Measurements from ENCODE around the gene DNAH17.

Gene DNAH17

DNA sequence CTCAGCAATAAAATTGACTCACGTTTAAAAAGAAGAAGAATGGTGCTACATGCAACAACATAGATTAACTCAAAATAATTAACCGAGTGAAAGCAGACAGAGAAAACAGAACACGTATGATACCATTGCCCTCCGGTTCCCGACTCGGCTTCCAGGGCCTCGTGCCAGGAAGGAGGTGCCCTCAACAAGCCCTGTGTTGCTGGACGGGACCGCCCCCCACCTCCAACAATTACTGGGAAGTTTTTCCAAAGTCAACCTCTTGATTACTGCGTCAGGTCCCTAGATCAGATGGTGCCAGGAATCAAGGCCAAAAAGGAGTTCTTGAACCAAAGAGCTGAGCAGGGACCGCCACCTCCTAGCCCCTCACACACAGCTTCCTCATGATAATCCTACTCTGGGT is 20.4 kb downstream of the DNAH17 start:
- no peak for TF ChIP-seq ZFX (IDR thresholded peaks at IDR 0.05; ENCODE audit: borderline replicate concordance)
- TF ChIP-seq, protein P1, sequence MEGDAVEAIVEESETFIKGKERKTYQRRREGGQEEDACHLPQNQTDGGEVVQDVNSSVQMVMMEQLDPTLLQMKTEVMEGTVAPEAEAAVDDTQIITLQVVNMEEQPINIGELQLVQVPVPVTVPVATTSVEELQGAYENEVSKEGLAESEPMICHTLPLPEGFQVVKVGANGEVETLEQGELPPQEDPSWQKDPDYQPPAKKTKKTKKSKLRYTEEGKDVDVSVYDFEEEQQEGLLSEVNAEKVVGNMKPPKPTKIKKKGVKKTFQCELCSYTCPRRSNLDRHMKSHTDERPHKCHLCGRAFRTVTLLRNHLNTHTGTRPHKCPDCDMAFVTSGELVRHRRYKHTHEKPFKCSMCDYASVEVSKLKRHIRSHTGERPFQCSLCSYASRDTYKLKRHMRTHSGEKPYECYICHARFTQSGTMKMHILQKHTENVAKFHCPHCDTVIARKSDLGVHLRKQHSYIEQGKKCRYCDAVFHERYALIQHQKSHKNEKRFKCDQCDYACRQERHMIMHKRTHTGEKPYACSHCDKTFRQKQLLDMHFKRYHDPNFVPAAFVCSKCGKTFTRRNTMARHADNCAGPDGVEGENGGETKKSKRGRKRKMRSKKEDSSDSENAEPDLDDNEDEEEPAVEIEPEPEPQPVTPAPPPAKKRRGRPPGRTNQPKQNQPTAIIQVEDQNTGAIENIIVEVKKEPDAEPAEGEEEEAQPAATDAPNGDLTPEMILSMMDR (IDR thresholded peaks at IDR 0.05), result no peak
- no peak overlapping the region for H3K27ac ChIP-seq

DNA sequence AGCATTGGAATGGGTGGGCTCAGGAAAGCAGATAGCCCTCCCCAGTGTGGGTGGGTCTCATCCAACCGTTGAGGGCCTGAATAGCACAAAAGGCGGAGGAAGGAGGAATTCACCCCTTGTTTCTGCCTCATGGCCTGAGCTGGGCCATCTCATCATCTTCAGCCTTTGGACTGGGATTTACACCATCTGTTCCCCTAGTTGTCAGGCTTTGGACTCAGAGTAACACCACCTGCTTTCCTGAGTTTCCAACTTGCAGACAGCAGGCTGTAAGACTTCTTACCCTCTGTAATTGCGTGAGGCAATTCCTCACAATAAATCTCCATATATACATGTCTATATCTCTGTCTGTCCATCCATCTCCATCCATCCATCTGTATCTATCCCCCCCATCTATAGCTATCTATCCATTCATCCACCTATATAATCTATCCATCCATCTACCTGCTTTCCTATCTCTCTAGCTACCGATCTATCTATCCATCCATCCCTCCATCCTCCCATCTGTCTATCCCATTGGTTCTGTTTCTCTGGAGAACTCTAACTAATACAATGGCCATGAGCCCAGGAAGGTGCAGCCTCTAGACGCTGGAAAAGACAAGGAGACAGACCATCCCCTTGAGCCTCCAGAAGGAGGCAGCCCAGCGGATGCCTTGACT is 21.3 kb downstream of the DNAH17 start:
- H3K27ac ChIP-seq, result no peak overlapping the region
- TF ChIP-seq, protein P1 (IDR thresholded peaks at IDR 0.05), result no peak

DNA sequence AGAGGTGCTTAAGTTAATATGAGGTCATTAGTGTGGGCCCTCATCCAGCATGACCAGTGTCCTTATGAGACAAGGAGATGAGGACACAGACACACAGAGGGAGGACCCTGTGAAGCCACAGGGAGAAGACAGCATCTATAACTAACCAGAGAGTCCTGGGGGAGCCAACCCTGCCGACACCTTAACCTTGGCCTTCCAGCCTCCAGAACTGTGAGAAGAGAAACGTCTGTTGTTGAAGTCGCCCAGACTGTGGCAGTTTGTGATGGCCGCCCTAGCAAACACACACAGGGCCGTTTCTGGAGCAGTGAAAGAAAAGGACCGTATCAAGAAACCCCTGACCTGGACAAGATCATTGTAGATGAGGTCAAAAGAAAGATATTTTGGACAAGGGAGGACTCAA is 26.7 kb downstream of the DNAH17 start:
- no peak for TF ChIP-seq ZFX (IDR thresholded peaks at IDR 0.05; ENCODE audit: borderline replicate concordance)
- TF ChIP-seq, protein P1 (IDR thresholded peaks at IDR 0.05), result no peak
- no peak overlapping the region for H3K27ac ChIP-seq

DNA sequence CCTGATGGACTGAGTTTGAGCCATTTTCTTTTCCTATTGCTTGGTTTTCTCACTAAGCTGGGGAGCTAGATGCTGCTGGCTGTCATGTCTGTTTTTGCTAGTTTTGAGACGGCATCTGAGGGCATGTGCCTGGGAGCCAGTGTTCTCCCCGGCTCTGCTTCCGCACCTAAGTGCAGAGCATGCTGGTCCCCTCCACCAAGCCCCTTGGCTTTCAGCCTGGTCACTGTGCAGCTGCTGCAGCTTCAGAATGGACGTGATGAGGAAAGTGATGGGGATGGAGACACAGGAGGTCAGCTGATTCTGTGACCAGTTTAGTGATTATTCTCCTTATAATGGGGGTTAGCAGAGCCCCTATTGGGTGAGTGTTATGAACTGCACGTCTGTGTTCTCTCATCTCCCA is 28.5 kb downstream of the DNAH17 start:
- TF ChIP-seq, protein P1 (IDR thresholded peaks at IDR 0.05), result no peak
- no peak for TF ChIP-seq ZFX (IDR thresholded peaks at IDR 0.05; ENCODE audit: borderline replicate concordance)
- no peak overlapping the region for H3K27ac ChIP-seq

DNA sequence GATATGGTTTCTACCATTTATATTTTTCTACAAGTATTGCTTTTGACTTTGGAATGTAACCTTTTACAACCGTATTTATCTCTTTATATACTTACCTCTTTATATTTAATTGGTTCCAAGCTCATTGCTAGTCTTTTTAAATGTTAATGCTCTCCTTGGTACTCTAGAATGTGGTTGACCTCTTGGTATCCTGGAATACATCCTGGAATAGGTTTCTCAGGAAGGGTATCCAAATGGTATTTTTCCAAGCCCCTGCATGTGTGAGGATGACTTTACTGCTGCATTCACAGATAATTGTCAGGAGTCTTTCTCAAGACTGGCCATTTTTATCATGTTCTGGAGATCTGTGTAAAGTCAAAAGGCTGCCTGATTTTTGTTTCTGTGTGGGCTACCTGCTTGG is 30.2 kb downstream of the DNAH17 start:
- H3K27ac ChIP-seq, result no peak overlapping the region
- TF ChIP-seq, protein P1 (IDR thresholded peaks at IDR 0.05), result no peak
- no peak for TF ChIP-seq ZFX (IDR thresholded peaks at IDR 0.05; ENCODE audit: borderline replicate concordance)

DNA sequence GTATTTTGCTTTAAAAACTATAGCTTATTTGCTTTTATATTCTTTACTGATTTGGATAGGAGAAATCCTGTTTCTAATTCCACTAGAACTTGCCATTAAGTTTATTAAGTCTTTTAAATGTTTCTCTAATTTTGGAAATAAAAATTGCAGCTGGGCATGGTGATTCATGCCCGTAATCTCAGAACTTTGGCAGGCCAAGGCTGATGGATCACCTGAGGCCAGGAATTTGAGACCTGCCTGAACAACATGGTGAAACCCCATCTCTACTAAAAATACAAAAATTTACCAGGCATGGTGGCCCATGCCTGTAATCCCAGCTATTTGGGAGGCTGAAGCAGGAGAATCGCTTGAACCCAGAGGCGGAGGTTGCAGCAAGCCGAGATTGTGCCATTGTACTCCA is 30.7 kb downstream of the DNAH17 start:
- H3K27ac ChIP-seq, result no peak overlapping the region
- TF ChIP-seq, protein P1 (IDR thresholded peaks at IDR 0.05), result no peak
- no peak for TF ChIP-seq ZFX (IDR thresholded peaks at IDR 0.05; ENCODE audit: borderline replicate concordance)

DNA sequence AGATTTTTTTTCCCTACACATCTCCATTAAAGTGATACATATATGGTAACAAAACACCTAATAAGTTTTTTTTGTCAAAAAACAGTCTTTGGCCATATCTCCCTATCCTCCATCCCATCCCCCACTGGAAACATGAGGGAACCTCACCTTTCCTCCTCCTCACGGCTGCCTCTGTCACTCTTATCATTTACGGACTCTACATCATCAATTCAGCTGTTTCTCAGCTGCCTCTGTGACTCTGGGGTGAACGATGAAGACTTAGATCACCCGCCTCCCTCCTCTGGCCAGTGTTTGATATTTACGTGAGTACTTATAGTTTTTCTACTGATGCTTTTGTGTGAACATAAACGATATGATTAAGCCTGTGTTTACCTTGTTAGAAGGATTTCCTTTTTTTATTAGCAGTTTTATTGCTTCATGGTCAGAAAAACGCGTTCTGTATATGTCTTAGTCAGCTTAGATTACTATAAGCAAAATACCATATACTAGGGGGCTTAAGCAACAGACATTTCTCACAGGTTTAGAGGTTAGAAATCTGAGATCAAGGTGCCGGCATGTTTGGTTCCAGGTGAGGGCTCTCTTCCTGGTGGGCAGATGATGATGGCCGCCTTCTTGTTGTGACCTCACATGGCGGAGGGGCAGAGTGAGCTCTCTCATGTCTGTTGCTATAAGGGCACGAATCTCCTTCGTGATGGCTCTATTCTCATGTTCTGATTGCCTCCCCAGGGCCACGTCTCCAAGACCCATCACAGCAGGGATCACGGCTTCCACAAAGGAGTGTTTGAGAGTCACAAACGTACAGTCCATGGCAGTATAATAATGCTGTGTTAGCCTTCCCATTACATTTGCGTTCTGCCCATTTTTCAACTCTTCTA is 32.1 kb downstream of the DNAH17 start:
- no peak overlapping the region for H3K27ac ChIP-seq
- TF ChIP-seq ZFX (IDR thresholded peaks at IDR 0.05; ENCODE audit: borderline replicate concordance), result no peak
- TF ChIP-seq, protein P1 (IDR thresholded peaks at IDR 0.05), result no peak

Measured in 22Rv1 (cell line).